Smooth muscle cell (in vitro differentiated cells): ENCODE measurements around the gene GRIK1. TPM values are rescaled to one million over a fixed set of nuclear protein-coding genes. Genes with fewer than 3 reads are reported as not detected.

Experiments used
- DNase-seq: peaks from one replicate; lab custom pipeline; 2025; ENCODE audit not compliant: unreplicated experiment; lab: John Stamatoyannopoulos, UW
- H2AFZ ChIP-seq: fragments of 200-600 bp; sonication (generic); 2 replicates; pipeline ENCODE4 v1.6.0; 2016; ENCODE audit warnings: antibody characterized with exemption, low read depth, mild to moderate bottlenecking
- H3F3A ChIP-seq: fragments of 200-600 bp; sonication (generic); 2 replicates; pipeline ENCODE4 v1.6.0; 2017; ENCODE audit warnings: antibody characterized with exemption, low read depth
- H3K27ac ChIP-seq: fragments of 200-600 bp; sonication (generic); 2 replicates; pipeline ENCODE4 v1.5.1; 2016; ENCODE audit warnings: low read depth, mild to moderate bottlenecking
- H3K27me3 ChIP-seq: fragments of 200-600 bp; sonication (generic); 2 replicates; pipeline ENCODE4 v1.6.1; 2016; ENCODE audit warnings: low read depth, mild to moderate bottlenecking
- H3K36me3 ChIP-seq: fragments of 200-600 bp; sonication (generic); 2 replicates; pipeline ENCODE4 v1.5.1; 2016; ENCODE audit warnings: low read depth
- H3K4me1 ChIP-seq: fragments of 200-600 bp; sonication (generic); 2 replicates; pipeline ENCODE4 v1.5.1; 2016; ENCODE audit warnings: low read depth
- H3K4me2 ChIP-seq: fragments of 200-600 bp; sonication (generic); 2 replicates; pipeline ENCODE4 v1.6.0; 2016; ENCODE audit warnings: mild to moderate bottlenecking
- H3K4me3 ChIP-seq: fragments of 200-600 bp; sonication (generic); 2 replicates; pipeline ENCODE4 v1.5.1; 2016; ENCODE audit warnings: mild to moderate bottlenecking
- H3K79me2 ChIP-seq: fragments of 200-600 bp; sonication (generic); 2 replicates; pipeline ENCODE4 v1.6.0; 2016; ENCODE audit warnings: low read depth, mild to moderate bottlenecking
- H3K9ac ChIP-seq: fragments of 200-600 bp; sonication (generic); 2 replicates; pipeline ENCODE4 v1.6.0; 2016; ENCODE audit warnings: low read depth
- H3K9me3 ChIP-seq: fragments of 200-600 bp; sonication (generic); replicated peaks from 2 replicates; pipeline ENCODE4 v1.5.1; 2016; ENCODE audit warnings: low read depth
- H4K20me1 ChIP-seq: fragments of 200-600 bp; sonication (generic); 2 replicates; pipeline ENCODE4 v1.6.0; 2016; ENCODE audit warnings: low read depth
- WGBS: methylation state at CpG from one replicate; pipeline ENCODE4 v1.1.7; 2016; ENCODE audit warnings: low lambda C conversion rate; 5-methylcytosine and 5-hydroxymethylcytosine counted together
- polyA plus RNA-seq: library from polyadenylated mRNA; unstranded; fragments of >200 nt; fragmentation: Nextera tagmentation; extraction: Ambion mirVana; gene quantifications from 2 replicates; pipeline ENCODE4 v1.2.1, GENCODE V29; 2016
- total RNA-seq: library from RNA; depleted of rRNA; stranded (reverse); fragments of >200 nt; gene quantifications from 2 replicates; pipeline ENCODE4 v1.2.3, GENCODE V29; 2014
- TF ChIP-seq, protein P1 (sequence below): fragments of 200-600 bp; sonication (generic); IDR thresholded peaks from 2 replicates; pipeline ENCODE4 v1.5.1; 2017; ENCODE audit warnings: borderline replicate concordance, mild to moderate bottlenecking, antibody characterized with exemption; ENCODE audit not compliant: insufficient read depth, poor library complexity, severe bottlenecking

Gene GRIK1
- total and polyA plus RNA-seq, 2 experiments from 2014 or later = 0.09 TPM; not detected in 1

DNA sequence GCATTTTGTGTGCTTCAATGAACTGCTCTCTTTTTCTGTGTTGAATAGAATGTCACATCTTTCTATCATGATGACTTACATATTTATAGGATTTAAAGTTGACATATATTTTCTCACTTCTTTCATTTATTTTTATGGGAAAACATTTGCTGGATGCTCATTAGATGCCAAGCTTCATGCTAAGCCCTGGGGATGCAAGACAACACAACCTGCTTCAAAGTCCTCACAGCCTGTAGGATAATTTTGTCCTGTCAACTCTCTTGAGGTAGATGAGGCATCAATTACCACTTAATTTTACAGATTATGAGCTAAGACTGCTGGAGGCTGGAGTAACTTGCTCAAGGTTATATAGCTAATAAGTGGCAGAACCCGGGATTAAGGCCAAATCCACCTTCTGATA is 264.3 kb downstream of the GRIK1 start:
- Histone ChIP-seq H3K4me2 (no peak overlapping the region), H3K27ac (no peak overlapping the region), H4K20me1 (no peaks in the 10 kb centered on the region), H3K36me3 (no peaks in the 10 kb centered on the region), H3K79me2 (no peaks in the 10 kb centered on the region), H3K4me1 (peaks cover 12% of the 10 kb centered on the region), H3K9me3 (no peaks in the 10 kb centered on the region), H3F3A (no peaks in the 10 kb centered on the region), H2AFZ (no peak overlapping the region), H3K9ac (no peak overlapping the region), H3K4me3 (no peak overlapping the region), H3K27me3 (no peaks in the 10 kb centered on the region)
- WGBS = 89% methylated on average over 1 of the region's 1 CpG
- no peak for DNase-seq
- TF ChIP-seq, protein P1, sequence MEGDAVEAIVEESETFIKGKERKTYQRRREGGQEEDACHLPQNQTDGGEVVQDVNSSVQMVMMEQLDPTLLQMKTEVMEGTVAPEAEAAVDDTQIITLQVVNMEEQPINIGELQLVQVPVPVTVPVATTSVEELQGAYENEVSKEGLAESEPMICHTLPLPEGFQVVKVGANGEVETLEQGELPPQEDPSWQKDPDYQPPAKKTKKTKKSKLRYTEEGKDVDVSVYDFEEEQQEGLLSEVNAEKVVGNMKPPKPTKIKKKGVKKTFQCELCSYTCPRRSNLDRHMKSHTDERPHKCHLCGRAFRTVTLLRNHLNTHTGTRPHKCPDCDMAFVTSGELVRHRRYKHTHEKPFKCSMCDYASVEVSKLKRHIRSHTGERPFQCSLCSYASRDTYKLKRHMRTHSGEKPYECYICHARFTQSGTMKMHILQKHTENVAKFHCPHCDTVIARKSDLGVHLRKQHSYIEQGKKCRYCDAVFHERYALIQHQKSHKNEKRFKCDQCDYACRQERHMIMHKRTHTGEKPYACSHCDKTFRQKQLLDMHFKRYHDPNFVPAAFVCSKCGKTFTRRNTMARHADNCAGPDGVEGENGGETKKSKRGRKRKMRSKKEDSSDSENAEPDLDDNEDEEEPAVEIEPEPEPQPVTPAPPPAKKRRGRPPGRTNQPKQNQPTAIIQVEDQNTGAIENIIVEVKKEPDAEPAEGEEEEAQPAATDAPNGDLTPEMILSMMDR = no peak

DNA sequence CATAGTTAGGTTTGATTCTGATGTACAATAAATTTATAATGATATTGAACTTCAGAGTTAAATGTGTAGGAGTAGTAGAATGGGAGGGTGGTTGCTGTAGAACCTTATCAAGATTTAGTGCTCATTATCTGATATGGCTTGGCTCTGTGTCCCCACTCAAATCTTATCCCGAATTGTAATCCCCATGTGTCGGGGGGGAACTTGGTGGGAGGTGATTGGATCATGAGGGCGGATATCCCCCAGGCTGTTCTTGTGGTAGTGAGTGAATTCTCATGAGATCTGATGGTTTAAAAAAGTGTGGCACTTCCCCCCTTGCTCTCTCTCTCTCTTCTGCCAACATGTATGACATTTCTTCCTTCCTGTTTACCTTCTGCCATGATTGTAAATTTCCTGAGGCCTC is 265.5 kb downstream of the GRIK1 start:
- WGBS = 85% methylated on average over 3 of the region's 3 CpGs
- TF ChIP-seq, protein P1 = no peak
- H3K9me3 ChIP-seq = no peaks in the 10 kb centered on the region
- H3K27ac ChIP-seq = no peak overlapping the region
- H3K79me2 ChIP-seq = no peaks in the 10 kb centered on the region
- no peaks in the 10 kb centered on the region for H3F3A ChIP-seq
- no peak for DNase-seq
- H3K4me2 ChIP-seq = no peak overlapping the region
- no peak overlapping the region for H3K4me3 ChIP-seq
- no peak overlapping the region for H2AFZ ChIP-seq
- no peak overlapping the region for H3K9ac ChIP-seq
- no peaks in the 10 kb centered on the region for H4K20me1 ChIP-seq
- peaks cover 12% of the 10 kb centered on the region for H3K4me1 ChIP-seq
- H3K27me3 ChIP-seq = no peaks in the 10 kb centered on the region
- no peaks in the 10 kb centered on the region for H3K36me3 ChIP-seq

DNA sequence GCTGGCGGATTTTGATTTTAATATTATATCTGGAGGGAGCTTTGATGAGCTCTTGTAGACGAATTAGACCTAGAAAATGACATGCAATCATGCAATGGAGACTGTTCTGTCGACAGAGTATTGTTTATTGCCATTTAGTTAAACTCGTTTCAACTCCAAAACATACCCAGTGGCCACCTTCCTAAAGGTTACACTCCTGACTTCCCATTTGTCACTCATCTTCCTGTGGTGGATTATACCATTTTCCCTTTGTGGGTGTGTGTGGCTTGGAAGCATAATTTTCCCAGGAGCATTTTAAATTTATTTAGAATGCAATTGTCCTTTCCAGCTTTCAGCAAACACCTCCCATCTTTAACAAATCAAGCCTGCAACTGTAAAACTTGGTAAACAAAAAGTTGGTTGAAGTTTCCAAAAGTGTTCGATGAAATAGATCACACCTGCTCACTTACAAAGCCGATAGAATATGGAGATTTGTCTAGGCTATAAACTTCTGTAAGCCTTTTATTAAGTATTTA is 266.6 kb downstream of the GRIK1 start:
- H3K4me2 ChIP-seq = no peak overlapping the region
- no peaks in the 10 kb centered on the region for H4K20me1 ChIP-seq
- H3K9me3 ChIP-seq = no peaks in the 10 kb centered on the region
- TF ChIP-seq, protein P1 = no peak
- H3K79me2 ChIP-seq = no peaks in the 10 kb centered on the region
- no peak overlapping the region for H3K4me3 ChIP-seq
- H3K27ac ChIP-seq = no peak overlapping the region
- DNase-seq = no peak
- H2AFZ ChIP-seq = no peak overlapping the region
- H3K4me1 ChIP-seq = peaks cover 12% of the 10 kb centered on the region
- H3K36me3 ChIP-seq = no peaks in the 10 kb centered on the region
- no peak overlapping the region for H3K9ac ChIP-seq
- no peaks in the 10 kb centered on the region for H3K27me3 ChIP-seq
- WGBS = 82% methylated on average over 6 of the region's 6 CpGs
- H3F3A ChIP-seq = no peaks in the 10 kb centered on the region

DNA sequence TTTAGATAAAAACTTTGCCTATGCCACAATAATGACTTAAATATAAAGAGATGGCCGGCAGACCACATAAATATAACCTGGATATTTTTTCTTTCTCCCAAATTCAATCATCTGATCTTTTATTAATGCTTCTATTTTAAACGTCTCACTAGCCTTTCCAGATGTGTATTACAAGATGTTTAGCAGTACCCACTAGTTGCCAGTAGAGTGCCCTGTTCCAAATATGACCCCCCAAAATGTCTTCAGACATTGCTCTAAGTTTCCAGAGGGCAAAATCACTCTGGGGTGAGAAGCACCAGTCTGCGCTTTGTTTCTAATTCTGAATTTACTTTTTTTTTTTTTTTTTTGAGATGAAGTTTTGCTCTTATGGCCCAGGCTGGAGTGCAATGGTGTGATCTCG is 268.1 kb downstream of the GRIK1 start:
- TF ChIP-seq, protein P1 = no peak
- H2AFZ ChIP-seq = no peak overlapping the region
- DNase-seq = no peak
- H3K36me3 ChIP-seq = no peaks in the 10 kb centered on the region
- H3K27me3 ChIP-seq = no peaks in the 10 kb centered on the region
- no peak overlapping the region for H3K27ac ChIP-seq
- H3K4me3 ChIP-seq = no peak overlapping the region
- no peaks in the 10 kb centered on the region for H4K20me1 ChIP-seq
- 93% methylated on average over 4 of the region's 4 CpGs for WGBS
- H3K4me2 ChIP-seq = no peak overlapping the region
- H3K79me2 ChIP-seq = no peaks in the 10 kb centered on the region
- peaks cover 11% of the 10 kb centered on the region for H3K4me1 ChIP-seq
- H3K9me3 ChIP-seq = no peaks in the 10 kb centered on the region
- H3K9ac ChIP-seq = no peak overlapping the region
- no peaks in the 10 kb centered on the region for H3F3A ChIP-seq
